Measurements from ENCODE around the gene ENO2. TPM values are rescaled to one million over a fixed set of nuclear protein-coding genes. Genes with fewer than 3 reads are reported as not detected.
A peak's percentile ranks its signal among the peaks of the same experiment; 100 is the strongest.

ENO2 gene
- total RNA-seq, 1 donor from 2014 or later: 182 TPM

DNA sequence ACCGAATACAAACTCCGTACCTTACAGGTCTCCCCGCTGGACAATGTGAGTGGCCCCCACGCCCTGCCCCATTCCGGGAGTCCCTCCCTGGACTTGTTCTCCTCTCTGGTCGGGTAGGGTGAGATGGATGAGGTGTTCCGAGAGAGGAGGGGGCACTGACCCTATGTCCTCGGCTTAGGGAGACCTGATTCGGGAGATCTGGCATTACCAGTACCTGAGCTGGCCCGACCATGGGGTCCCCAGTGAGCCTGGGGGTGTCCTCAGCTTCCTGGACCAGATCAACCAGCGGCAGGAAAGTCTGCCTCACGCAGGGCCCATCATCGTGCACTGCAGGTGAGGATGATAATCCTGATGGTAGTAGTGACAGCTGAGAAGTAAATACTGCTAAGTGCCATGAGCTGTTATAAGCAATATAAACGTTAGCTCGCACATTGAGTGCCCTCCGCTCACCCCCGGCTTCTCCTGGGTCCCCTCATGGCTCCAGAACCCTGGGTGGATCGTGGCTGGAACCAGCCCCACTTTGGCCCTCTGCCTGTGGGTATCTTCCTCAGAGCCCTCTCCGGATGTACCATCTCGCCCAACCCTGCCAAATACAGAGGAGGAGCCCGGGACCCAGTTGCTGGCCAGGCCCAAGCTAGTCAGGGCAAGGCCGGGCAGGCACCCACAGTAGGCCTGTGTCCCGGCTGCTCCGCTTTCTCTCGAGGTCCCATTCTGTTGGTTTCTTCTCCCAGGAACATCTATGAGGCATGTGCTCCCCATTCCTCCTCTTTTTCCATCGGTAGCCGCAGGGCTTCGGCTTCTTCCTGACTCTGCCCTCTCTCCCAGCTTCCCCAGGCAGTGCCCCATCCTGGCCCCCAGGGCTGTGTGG, 43.6 kb downstream of the ENO2 start:
- TF ChIP-seq, protein P1, sequence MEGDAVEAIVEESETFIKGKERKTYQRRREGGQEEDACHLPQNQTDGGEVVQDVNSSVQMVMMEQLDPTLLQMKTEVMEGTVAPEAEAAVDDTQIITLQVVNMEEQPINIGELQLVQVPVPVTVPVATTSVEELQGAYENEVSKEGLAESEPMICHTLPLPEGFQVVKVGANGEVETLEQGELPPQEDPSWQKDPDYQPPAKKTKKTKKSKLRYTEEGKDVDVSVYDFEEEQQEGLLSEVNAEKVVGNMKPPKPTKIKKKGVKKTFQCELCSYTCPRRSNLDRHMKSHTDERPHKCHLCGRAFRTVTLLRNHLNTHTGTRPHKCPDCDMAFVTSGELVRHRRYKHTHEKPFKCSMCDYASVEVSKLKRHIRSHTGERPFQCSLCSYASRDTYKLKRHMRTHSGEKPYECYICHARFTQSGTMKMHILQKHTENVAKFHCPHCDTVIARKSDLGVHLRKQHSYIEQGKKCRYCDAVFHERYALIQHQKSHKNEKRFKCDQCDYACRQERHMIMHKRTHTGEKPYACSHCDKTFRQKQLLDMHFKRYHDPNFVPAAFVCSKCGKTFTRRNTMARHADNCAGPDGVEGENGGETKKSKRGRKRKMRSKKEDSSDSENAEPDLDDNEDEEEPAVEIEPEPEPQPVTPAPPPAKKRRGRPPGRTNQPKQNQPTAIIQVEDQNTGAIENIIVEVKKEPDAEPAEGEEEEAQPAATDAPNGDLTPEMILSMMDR (IDR thresholded peaks at IDR 0.05; ENCODE audit: partially characterized antibody, unreplicated experiment): no peak
- no peak overlapping the region for H3K4me3 Mint-ChIP-seq (ENCODE audit: unreplicated experiment)
- peaks cover 3% of the 10 kb centered on the region for H3K4me1 Mint-ChIP-seq (ENCODE audit: low read depth, unreplicated experiment)
- H3K36me3 Mint-ChIP-seq (ENCODE audit: unreplicated experiment): no peaks in the 10 kb centered on the region
- DNase-seq: no peak
- H3K27me3 Mint-ChIP-seq (ENCODE audit: unreplicated experiment): peaks cover 10% of the 10 kb centered on the region
- peaks cover 9% of the 10 kb centered on the region for H3K9me3 Mint-ChIP-seq (ENCODE audit: unreplicated experiment)
- peak overlapping the region; percentile 12 for H3K27ac Mint-ChIP-seq (ENCODE audit: unreplicated experiment)

- no peak for DNase-seq
- H3K27ac Mint-ChIP-seq (ENCODE audit: unreplicated experiment): peak overlapping the region; percentile 12
- TF ChIP-seq, protein P1 (IDR thresholded peaks at IDR 0.05; ENCODE audit: partially characterized antibody, unreplicated experiment): no peak
- peaks cover 10% of the 10 kb centered on the region for H3K27me3 Mint-ChIP-seq (ENCODE audit: unreplicated experiment)
- no peak overlapping the region for H3K4me3 Mint-ChIP-seq (ENCODE audit: unreplicated experiment)
- peaks cover 3% of the 10 kb centered on the region for H3K4me1 Mint-ChIP-seq (ENCODE audit: low read depth, unreplicated experiment)
- H3K36me3 Mint-ChIP-seq (ENCODE audit: unreplicated experiment): no peaks in the 10 kb centered on the region
- H3K9me3 Mint-ChIP-seq (ENCODE audit: unreplicated experiment): peaks cover 9% of the 10 kb centered on the region
Observed at GRCh38 chr12:6958609-6959057, 44.3 kb downstream of the ENO2 start.

- TF ChIP-seq, protein P1 (IDR thresholded peaks at IDR 0.05; ENCODE audit: partially characterized antibody, unreplicated experiment): no peak
- H3K9me3 Mint-ChIP-seq (ENCODE audit: unreplicated experiment): peaks cover 9% of the 10 kb centered on the region
- peaks cover 3% of the 10 kb centered on the region for H3K4me1 Mint-ChIP-seq (ENCODE audit: low read depth, unreplicated experiment)
- H3K36me3 Mint-ChIP-seq (ENCODE audit: unreplicated experiment): no peaks in the 10 kb centered on the region
- no peak for DNase-seq
- peaks cover 10% of the 10 kb centered on the region for H3K27me3 Mint-ChIP-seq (ENCODE audit: unreplicated experiment)
- H3K27ac Mint-ChIP-seq (ENCODE audit: unreplicated experiment): no peak overlapping the region
- no peak overlapping the region for H3K4me3 Mint-ChIP-seq (ENCODE audit: unreplicated experiment)
Observed at GRCh38 chr12:6959058-6959804, 44.9 kb downstream of the ENO2 start.

DNA sequence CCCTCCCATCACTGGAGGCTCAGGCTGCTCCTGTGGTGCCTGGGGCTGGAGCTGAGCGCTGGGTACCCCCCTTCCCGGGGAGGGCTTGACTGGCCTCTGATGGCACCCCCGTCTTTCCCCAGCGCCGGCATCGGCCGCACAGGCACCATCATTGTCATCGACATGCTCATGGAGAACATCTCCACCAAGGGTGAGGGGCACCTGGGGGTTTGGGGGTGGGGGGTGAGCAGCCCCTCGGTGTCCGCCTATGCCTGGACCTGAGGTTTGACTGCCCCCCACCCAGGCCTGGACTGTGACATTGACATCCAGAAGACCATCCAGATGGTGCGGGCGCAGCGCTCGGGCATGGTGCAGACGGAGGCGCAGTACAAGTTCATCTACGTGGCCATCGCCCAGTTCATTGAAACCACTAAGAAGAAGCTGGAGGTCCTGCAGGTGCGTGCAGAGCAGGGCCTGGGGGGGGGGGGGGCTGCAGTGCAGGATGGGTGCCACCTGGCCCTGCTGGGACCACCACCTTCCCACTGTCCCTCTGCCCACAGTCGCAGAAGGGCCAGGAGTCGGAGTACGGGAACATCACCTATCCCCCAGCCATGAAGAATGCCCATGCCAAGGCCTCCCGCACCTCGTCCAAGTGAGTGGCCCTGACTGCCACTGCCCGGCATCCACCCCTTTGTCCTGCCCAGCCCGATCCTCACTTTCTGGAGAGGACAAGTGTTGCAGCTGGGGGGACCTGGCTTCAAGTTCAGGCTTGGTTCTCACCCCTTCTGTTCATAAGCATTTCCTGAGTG, 45.6 kb downstream of the ENO2 start:
- Mint-ChIP-seq H3K27me3 (ENCODE audit: unreplicated experiment) (peaks cover 8% of the 10 kb centered on the region), H3K4me1 (ENCODE audit: low read depth, unreplicated experiment) (peaks cover 3% of the 10 kb centered on the region), H3K36me3 (ENCODE audit: unreplicated experiment) (no peaks in the 10 kb centered on the region), H3K27ac (ENCODE audit: unreplicated experiment) (no peak overlapping the region), H3K4me3 (ENCODE audit: unreplicated experiment) (no peak overlapping the region), H3K9me3 (ENCODE audit: unreplicated experiment) (peaks cover 9% of the 10 kb centered on the region)
- TF ChIP-seq, protein P1 (IDR thresholded peaks at IDR 0.05; ENCODE audit: partially characterized antibody, unreplicated experiment): no peak
- no peak for DNase-seq

All from glutamatergic neuron (in vitro differentiated cells).